ENCODE results near the gene C1orf226. TPM values are rescaled to one million over a fixed set of nuclear protein-coding genes. Genes with fewer than 3 reads are reported as not detected.

C1orf226 gene
- total and polyA plus RNA-seq, 2 of the 8 experiments (the other 6 are each of a cell fraction or from before 2014, with no cell fraction given): 8.2 to 18.8 TPM

DNA sequence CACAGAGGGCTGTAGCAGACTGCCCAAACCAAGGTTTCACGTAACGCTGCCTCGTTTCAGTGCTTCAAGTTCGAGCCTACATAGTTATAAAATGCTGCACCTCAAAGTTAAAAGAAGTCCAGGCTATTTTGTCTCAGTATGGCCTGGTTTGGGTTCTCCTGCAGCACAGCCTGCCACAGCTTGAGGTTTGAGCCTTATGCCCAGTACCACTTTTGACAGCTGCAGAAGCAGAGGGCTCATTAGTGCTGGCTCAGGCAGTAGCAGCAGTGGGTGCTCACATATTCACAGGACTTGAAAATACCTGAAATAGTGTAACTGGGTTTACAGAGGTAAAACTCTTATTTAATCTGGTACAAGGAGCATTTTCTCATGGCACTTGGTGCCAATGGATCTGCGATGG lies 20.2 kb upstream of the C1orf226 start:
- H2AFZ ChIP-seq (ENCODE audit: low read length): no peak overlapping the region
- TF ChIP-seq MAFK (IDR thresholded peaks at IDR 0.05; ENCODE audit: low read depth, low read length) (no peak), ASH2L (IDR thresholded peaks at IDR 0.05; ENCODE audit: low read length) (no peak), GTF2F1 (IDR thresholded peaks at IDR 0.05; ENCODE audit: borderline replicate concordance, low read depth, low read length) (no peak), CEBPB (IDR thresholded peaks at IDR 0.05; ENCODE audit: low read depth, low read length) (no peak), YY1 (IDR thresholded peaks at IDR 0.05; ENCODE audit: low read depth, low read length) (no peak), RNF2 (IDR thresholded peaks at IDR 0.05; ENCODE audit: borderline replicate concordance, low read depth, low read length, missing control alignments, poor library complexity, severe bottlenecking) (no peak), FOSL1 (IDR thresholded peaks at IDR 0.05; ENCODE audit: insufficient read depth, low read depth, low read length) (no peak), TAF1 (IDR thresholded peaks at IDR 0.05; ENCODE audit: low read depth, low read length) (no peak), RXRA (IDR thresholded peaks at IDR 0.05; ENCODE audit: insufficient read depth, low read depth, low read length) (no peak), SP4 (IDR thresholded peaks at IDR 0.05; ENCODE audit: low read length) (no peak), HDAC2 (IDR thresholded peaks at IDR 0.05; ENCODE audit: borderline replicate concordance in 1 of 2, low read depth in 2 of 2, low read length in 2 of 2) (no peak)

More for the DNA sequence above, 20.2 kb upstream of the C1orf226 start:
- no peak for FAIRE-seq
- Histone ChIP-seq H2BK120ac (replicated peaks; ENCODE audit: low read depth, low read length) (no peak overlapping the region), H3K4me1 (replicated peaks in 1 of 4; ENCODE audit: control insufficient read depth in 3 of 4, insufficient read depth in 4 of 4, low read length in 3 of 4) (no peaks in the 10 kb centered on the region), H3K56ac (replicated peaks; ENCODE audit: insufficient read length, low read depth, low read length) (no peak overlapping the region), H2BK12ac (ENCODE audit: low read depth, low read length) (no peak overlapping the region), H3K27ac (ENCODE audit: low read depth, low read length) (no peak overlapping the region), H2AK5ac (ENCODE audit: low read depth, low read length) (no peak overlapping the region), H3K14ac (ENCODE audit: insufficient read length) (no peak overlapping the region), H4K91ac (replicated peaks; ENCODE audit: insufficient read length, low read length) (no peak overlapping the region), H4K20me1 (replicated peaks in 1 of 2; ENCODE audit: control insufficient read depth in 1 of 2, insufficient read depth in 2 of 2, low read length in 2 of 2) (peaks cover 0 to 2% of the 10 kb centered on the region in 2 experiments), H3K79me2 (ENCODE audit: control insufficient read depth in 1 of 2, insufficient read depth in 2 of 2, low read length in 2 of 2) (no peaks in the 10 kb centered on the region), H3K23me2 (ENCODE audit: low read depth, low read length) (no peaks in the 10 kb centered on the region), H3K9ac (replicated peaks in 1 of 4; ENCODE audit: extremely low read depth in 1 of 4, low read depth in 3 of 4, low read length in 3 of 4) (no peak overlapping the region), H3K18ac (ENCODE audit: extremely low read depth, low read length) (no peak overlapping the region), H2BK5ac (ENCODE audit: low read depth, low read length) (no peak overlapping the region), H2BK20ac (ENCODE audit: low read length) (no peak overlapping the region), H3K4me2 (ENCODE audit: insufficient read depth in 1 of 2, low read depth in 2 of 2, low read length in 2 of 2) (no peak overlapping the region), H3K36me3 (ENCODE audit: control insufficient read depth in 2 of 4, insufficient read depth in 4 of 4, low read length in 3 of 4) (0 out of 8 replicates have a peak, but pooled peaks cover 0 to 2% (median 0%) of the 10 kb centered on the region in 4 experiments), H4K8ac (ENCODE audit: extremely low read depth, insufficient read depth, low read length) (no peak overlapping the region), H3K27me3 (replicated peaks in 1 of 4; ENCODE audit: control insufficient read depth in 3 of 4, extremely low read depth in 1 of 4, insufficient read depth in 3 of 4, low read length in 3 of 4) (no peaks in the 10 kb centered on the region), H3K9me3 (ENCODE audit: insufficient read depth in 2 of 2, low read depth in 1 of 2, low read length in 1 of 2) (no peaks in the 10 kb centered on the region), H3K23ac (ENCODE audit: insufficient read length) (no peak overlapping the region), H3K4ac (replicated peaks; ENCODE audit: insufficient read length, low read depth, low read length) (no peak overlapping the region), H3K79me1 (ENCODE audit: low read depth, low read length) (no peaks in the 10 kb centered on the region), H4K5ac (ENCODE audit: insufficient read length, low read depth, low read length) (no peak overlapping the region), H3K4me3 (ENCODE audit: extremely low read depth in 1 of 4, insufficient read depth in 2 of 4, low read depth in 3 of 4, low read length in 4 of 4) (no peak overlapping the region), H2BK15ac (ENCODE audit: low read length) (no peak overlapping the region)
- ChIA-PET CTCF (ENCODE audit: partially characterized antibody) (interaction anchor here (1.4 kb wide), 1 partner anchor 30 kb away, joined by 5 read pairs; no protein-coding TSS in a partner anchor), POLR2A (ENCODE audit: partially characterized antibody) (no interaction called here)
- no peak for DNase-seq (ENCODE audit: low read depth in 1 of 2, low spot score in 2 of 2)
- 89% methylated on average over 5 of the region's 5 CpGs; no CpG with 5 or more reads in 1 of the 2 experiments for WGBS, 2 experiments (ENCODE audit: extremely low coverage in 1 of 2, insufficient coverage in 1 of 2, insufficient read length in 1 of 2, insufficient replicate concordance in 2 of 2, low coverage in 1 of 2, low lambda C conversion rate in 2 of 2, missing lambda C conversion rate in 1 of 2)

All from H1 (cell line).